Fibroblast of pulmonary artery (primary cell): ENCODE measurements around the gene DPEP1.

ENCODE experiments used
- DNase-seq: peaks from one replicate; pipeline ENCODE4 v3.0.0-alpha.2; 2010; ENCODE audit warnings: low read depth
- H3K4me3 ChIP-seq: replicated peaks from 2 replicates; pipeline ENCODE4 v1.5.1; 2011; ENCODE audit warnings: low read depth, mild to moderate bottlenecking, control low read depth, low read length, moderate library complexity
- TF ChIP-seq, protein P1 (sequence below): IDR thresholded peaks from 2 replicates; pipeline ENCODE4 v1.5.1; 2011; ENCODE audit warnings: mild to moderate bottlenecking, control low read depth, low read length, inconsistent platforms; ENCODE audit errors: missing control alignments

Gene DPEP1

GRCh38 chr16:89620406-89620841 is 7.0 kb downstream of the DPEP1 start:
- no peak for DNase-seq
- TF ChIP-seq, protein P1, sequence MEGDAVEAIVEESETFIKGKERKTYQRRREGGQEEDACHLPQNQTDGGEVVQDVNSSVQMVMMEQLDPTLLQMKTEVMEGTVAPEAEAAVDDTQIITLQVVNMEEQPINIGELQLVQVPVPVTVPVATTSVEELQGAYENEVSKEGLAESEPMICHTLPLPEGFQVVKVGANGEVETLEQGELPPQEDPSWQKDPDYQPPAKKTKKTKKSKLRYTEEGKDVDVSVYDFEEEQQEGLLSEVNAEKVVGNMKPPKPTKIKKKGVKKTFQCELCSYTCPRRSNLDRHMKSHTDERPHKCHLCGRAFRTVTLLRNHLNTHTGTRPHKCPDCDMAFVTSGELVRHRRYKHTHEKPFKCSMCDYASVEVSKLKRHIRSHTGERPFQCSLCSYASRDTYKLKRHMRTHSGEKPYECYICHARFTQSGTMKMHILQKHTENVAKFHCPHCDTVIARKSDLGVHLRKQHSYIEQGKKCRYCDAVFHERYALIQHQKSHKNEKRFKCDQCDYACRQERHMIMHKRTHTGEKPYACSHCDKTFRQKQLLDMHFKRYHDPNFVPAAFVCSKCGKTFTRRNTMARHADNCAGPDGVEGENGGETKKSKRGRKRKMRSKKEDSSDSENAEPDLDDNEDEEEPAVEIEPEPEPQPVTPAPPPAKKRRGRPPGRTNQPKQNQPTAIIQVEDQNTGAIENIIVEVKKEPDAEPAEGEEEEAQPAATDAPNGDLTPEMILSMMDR, result no peak
- no peak overlapping the region for H3K4me3 ChIP-seq

- H3K4me3 ChIP-seq, result no peak overlapping the region
- TF ChIP-seq, protein P1, result no peak
- DNase-seq, result no peak
These were observed 7.8 kb downstream of the DPEP1 start for GRCh38 chr16:89621136-89621697.

DNA sequence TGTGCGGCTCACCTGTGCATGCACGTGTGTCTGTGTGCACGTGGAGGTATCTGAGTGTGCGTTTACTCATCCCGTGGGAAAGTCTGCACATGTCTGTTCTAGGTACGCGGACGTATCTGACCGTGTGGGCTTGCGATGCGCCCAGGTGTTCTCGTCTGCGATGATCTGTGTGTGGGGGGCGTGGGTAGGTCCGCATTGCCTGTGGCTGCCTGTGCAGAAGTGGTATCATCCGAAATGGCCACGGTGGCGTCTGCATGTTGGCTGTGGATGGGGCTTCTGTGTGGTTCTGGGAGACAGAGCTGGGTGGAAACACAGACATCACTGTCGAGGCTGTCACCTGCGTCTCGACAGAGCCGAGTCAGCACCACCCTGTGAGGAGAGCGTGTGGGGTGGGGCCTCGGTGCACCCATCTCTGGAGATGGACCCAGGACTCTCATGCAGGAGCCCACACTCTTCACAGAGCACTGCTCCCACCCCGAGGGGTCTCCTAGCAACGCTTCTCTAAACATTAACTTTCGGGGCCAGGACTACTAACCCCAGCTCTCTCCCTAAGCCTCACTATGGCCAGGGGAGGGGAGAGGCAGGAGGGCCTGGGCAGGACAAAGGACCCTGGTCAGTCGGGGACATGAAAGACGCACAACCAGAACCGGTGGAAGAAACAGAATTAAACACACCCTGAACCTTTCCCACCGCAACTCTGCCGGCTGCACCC is 8.4 kb downstream of the DPEP1 start:
- no peak overlapping the region for H3K4me3 ChIP-seq
- TF ChIP-seq, protein P1, result no peak
- no peak for DNase-seq

DNA sequence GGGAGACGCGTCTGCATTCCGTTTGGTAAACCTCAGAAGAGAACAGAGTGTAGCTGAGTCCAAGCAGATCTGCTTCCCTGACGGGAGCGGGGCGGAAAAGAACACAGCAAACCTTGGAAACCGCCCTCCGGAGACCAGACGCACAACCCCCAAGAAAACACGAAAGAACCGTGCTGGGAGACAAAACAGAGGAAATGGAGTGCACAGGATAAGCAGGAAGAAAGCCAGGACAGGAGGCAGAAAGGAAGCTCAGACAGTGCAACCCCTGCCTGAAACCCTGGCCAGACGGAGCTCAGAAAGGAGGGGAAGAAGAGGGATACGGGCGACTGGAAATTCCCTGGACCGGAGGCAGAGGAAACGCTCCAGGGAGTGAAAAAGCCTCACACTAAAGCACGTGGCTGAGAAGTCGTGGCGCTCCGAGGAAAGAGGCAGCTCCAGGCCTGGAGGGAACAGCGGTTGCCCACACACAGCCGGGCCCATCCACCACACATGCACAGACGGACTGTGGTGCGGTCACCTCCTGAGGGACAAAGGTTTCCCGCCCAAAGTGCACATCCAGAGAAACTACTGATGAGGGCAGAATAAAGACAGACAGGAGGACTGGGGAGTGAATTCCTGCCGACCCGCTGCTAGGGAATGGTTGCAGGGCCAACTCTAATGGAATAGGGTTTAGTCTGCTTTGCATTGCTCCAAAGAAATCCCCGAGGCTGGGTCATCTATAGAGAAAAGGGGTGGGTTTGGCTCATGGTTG is 10.2 kb downstream of the DPEP1 start:
- TF ChIP-seq, protein P1, result no peak
- H3K4me3 ChIP-seq, result no peak overlapping the region

GRCh38 chr16:89624777-89625761 is 11.6 kb downstream of the DPEP1 start:
- TF ChIP-seq, protein P1, result no peak

More for the DNA sequence above, 10.2 kb downstream of the DPEP1 start:
- DNase-seq, result peak; percentile 32

More at GRCh38 chr16:89624777-89625761, 11.6 kb downstream of the DPEP1 start:
- no peak overlapping the region for H3K4me3 ChIP-seq
- no peak for DNase-seq
